ENCODE data around the gene ZNF17. TPM values are rescaled to one million over a fixed set of nuclear protein-coding genes. Genes with fewer than 3 reads are reported as not detected.

Gene ZNF17
- total and polyA plus RNA-seq, 10 donors: 1.8 to 23.0 (median 16.6) TPM

- intact Hi-C loops (cut with DNase I; ENCODE audit: low total_unique reads): no loop called here
- 87 to 98% (median 96%) methylated on average over 2 to 9 of the region's 9 CpGs for WGBS, 5 donors
Measured at GRCh38 chr19:57403737-57404563, 7.0 kb upstream of the ZNF17 start.

GRCh38 chr19:57406516-57407123 lies 4.3 kb upstream of the ZNF17 start:
- Histone ChIP-seq H3K36me3 (peaks cover 0 to 15% (median 0%) of the 10 kb centered on the region in 6 donors), H3K27ac (no peak overlapping the region), H3K27me3 (replicated peaks in 1 of 7) (no peaks in the 10 kb centered on the region), H3K4me3 (no peak overlapping the region), H3K4me1 (peaks cover 5 to 18% (median 12%) of the 10 kb centered on the region in 6 donors), H3K9me3 (peaks cover 0 to 24% (median 18%) of the 10 kb centered on the region in 8 donors)
- intact Hi-C loops (cut with DNase I; ENCODE audit: low total_unique reads): loop anchor here (5.0 kb wide), 1 partner anchor 746 kb away; the partner anchor contains the start of gene ZNF329
- peak; percentile 86 for DNase-seq
- peak in 2 of 3 donors; percentile 36 to 39 for TF ChIP-seq POLR2AphosphoS5 (IDR thresholded peaks at IDR 0.05)
- TF ChIP-seq CTCF (IDR thresholded peaks at IDR 0.05 in 8 of 11, conservative IDR thresholded peaks at IDR 0.05 in 3 of 11): peak; percentile 30 to 80 (median 66)
- TF ChIP-seq POLR2A (IDR thresholded peaks at IDR 0.05): no peak
- 15 to 18% (median 18%) methylated on average over 8 of the region's 8 CpGs for WGBS, 5 donors

More at GRCh38 chr19:57403737-57404563, 7.0 kb upstream of the ZNF17 start:
- H3K9me3 ChIP-seq: peaks cover 0 to 50% (median 43%) of the 10 kb centered on the region in 8 donors
- TF ChIP-seq CTCF (IDR thresholded peaks at IDR 0.05 in 8 of 11, conservative IDR thresholded peaks at IDR 0.05 in 3 of 11) (no peak), POLR2AphosphoS5 (IDR thresholded peaks at IDR 0.05) (no peak), POLR2A (IDR thresholded peaks at IDR 0.05) (no peak)
- peaks cover 0 to 5% (median 2%) of the 10 kb centered on the region in 6 donors for H3K4me1 ChIP-seq
- no peak overlapping the region for H3K27ac ChIP-seq
- no peaks in the 10 kb centered on the region for H3K27me3 ChIP-seq (replicated peaks in 1 of 7)
- H3K36me3 ChIP-seq: peaks cover under 1 to 38% (median 13%) of the 10 kb centered on the region in 6 donors
- H3K4me3 ChIP-seq: no peak overlapping the region
- DNase-seq: no peak

- peaks cover 18 to 91% (median 64%) of the 10 kb centered on the region in 6 donors for H3K36me3 ChIP-seq
- H3K9me3 ChIP-seq: peaks cover 6 to 97% (median 83%) of the 10 kb centered on the region in 8 donors
- WGBS, 5 donors: 96 to 100% (median 98%) methylated on average over 4 of the region's 4 CpGs
Measured at GRCh38 chr19:57419439-57419838, 8.5 kb downstream of the ZNF17 start.

More at GRCh38 chr19:57419439-57419838, 8.5 kb downstream of the ZNF17 start:
- Histone ChIP-seq H3K4me1 (no peaks in the 10 kb centered on the region), H3K4me3 (peak overlapping the region in 1 of 8 donors; percentile 15), H3K27ac (no peak overlapping the region), H3K27me3 (replicated peaks in 1 of 7) (no peaks in the 10 kb centered on the region)
- intact Hi-C loops (cut with DNase I; ENCODE audit: low total_unique reads): no loop called here
- no peak for DNase-seq
- TF ChIP-seq CTCF (IDR thresholded peaks at IDR 0.05 in 8 of 11, conservative IDR thresholded peaks at IDR 0.05 in 3 of 11) (no peak), POLR2AphosphoS5 (IDR thresholded peaks at IDR 0.05) (no peak), POLR2A (IDR thresholded peaks at IDR 0.05) (no peak)

All from spleen (tissue), 11 donors.